Erythroblast (primary cell): Measurements from ENCODE around the gene DNAJB6.

Experiments
- GATA1 ChIP-seq: IDR thresholded peaks from 2 replicates; pipeline ENCODE4 v1.6.1; 2011; ENCODE audit warnings: low read depth, mild to moderate bottlenecking, control low read depth, low read length, moderate library complexity
- POLR2A ChIP-seq: IDR thresholded peaks from 2 replicates; pipeline ENCODE4 v1.6.1; 2011; ENCODE audit warnings: mild to moderate bottlenecking, low read length

DNA sequence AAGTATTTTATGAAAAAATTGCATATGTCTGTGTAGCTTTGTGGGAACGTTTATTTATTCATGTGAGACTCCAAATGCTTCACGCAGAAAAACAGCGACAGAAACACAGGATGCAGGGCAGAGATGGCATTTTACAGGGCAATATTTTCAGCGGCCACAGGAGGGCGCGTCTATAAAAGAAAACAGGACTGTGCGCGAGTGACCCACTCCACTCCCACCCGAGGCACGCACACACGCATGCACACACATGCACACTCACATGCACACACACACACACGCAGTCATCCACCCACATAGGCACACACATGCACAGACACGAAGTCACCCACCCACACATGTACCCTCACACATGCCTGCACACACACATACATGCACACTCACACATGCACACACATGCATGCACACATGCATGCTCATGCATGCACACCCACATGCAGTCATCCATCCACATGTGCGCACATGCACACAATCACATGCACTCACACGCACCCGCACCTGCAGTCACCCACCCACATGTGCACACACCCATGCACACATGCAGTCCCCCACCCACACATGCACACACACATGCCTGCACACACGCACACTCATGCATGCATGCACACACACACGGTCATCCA lies 96.3 kb downstream of the DNAJB6 start:
- TF ChIP-seq POLR2A (no peak), GATA1 (no peak)
